ENCODE data around the gene NPPA.

GRCh38 chr1:11825131-11825530 lies 22.5 kb downstream of the NPPA start:
- TF ChIP-seq, protein P1, sequence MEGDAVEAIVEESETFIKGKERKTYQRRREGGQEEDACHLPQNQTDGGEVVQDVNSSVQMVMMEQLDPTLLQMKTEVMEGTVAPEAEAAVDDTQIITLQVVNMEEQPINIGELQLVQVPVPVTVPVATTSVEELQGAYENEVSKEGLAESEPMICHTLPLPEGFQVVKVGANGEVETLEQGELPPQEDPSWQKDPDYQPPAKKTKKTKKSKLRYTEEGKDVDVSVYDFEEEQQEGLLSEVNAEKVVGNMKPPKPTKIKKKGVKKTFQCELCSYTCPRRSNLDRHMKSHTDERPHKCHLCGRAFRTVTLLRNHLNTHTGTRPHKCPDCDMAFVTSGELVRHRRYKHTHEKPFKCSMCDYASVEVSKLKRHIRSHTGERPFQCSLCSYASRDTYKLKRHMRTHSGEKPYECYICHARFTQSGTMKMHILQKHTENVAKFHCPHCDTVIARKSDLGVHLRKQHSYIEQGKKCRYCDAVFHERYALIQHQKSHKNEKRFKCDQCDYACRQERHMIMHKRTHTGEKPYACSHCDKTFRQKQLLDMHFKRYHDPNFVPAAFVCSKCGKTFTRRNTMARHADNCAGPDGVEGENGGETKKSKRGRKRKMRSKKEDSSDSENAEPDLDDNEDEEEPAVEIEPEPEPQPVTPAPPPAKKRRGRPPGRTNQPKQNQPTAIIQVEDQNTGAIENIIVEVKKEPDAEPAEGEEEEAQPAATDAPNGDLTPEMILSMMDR (IDR thresholded peaks at IDR 0.05 in 2 of 3, conservative IDR thresholded peaks at IDR 0.05 in 1 of 3; ENCODE audit: borderline replicate concordance in 1 of 3, insufficient read depth in 1 of 3, low read depth in 2 of 3, low read length in 2 of 3): no peak
- TF ChIP-seq CEBPB (IDR thresholded peaks at IDR 0.05; ENCODE audit: low read depth) (no peak), POLR2A (IDR thresholded peaks at IDR 0.05; ENCODE audit: borderline replicate concordance, extremely low read depth, insufficient read depth, insufficient read length) (no peak), POLR2AphosphoS5 (IDR thresholded peaks at IDR 0.05; ENCODE audit: low read depth, low read length) (no peak), EZH2 (IDR thresholded peaks at IDR 0.05) (no peak), ZFX (IDR thresholded peaks at IDR 0.05) (no peak), SP1 (IDR thresholded peaks at IDR 0.05; ENCODE audit: low read depth) (no peak)
